Measurements from ENCODE around the gene MANSC4. TPM values are rescaled to one million over a fixed set of nuclear protein-coding genes. Genes with fewer than 3 reads are reported as not detected.

Gene MANSC4
- total RNA-seq, 1 experiment from 2014 or later = not detected

GRCh38 chr12:27808841-27809240, 28.8 kb upstream of the MANSC4 start:
- DNase-seq = no peak
- no peak overlapping the region for H3K4me3 ChIP-seq
- H3K27me3 ChIP-seq = no peaks in the 10 kb centered on the region
- no peaks in the 10 kb centered on the region for H3K9me3 ChIP-seq (replicated peaks)
- no peaks in the 10 kb centered on the region for H3K4me1 ChIP-seq
- H3K27ac ChIP-seq = no peak overlapping the region
- no peaks in the 10 kb centered on the region for H3K36me3 ChIP-seq

GRCh38 chr12:27807063-27807703, 27.1 kb upstream of the MANSC4 start:
- Histone ChIP-seq H3K27ac (no peak overlapping the region), H3K36me3 (no peaks in the 10 kb centered on the region), H3K4me1 (no peaks in the 10 kb centered on the region), H3K9me3 (replicated peaks) (no peaks in the 10 kb centered on the region), H3K27me3 (no peaks in the 10 kb centered on the region), H3K4me3 (no peak overlapping the region)
- no peak for DNase-seq

- DNase-seq = no peak
- no peaks in the 10 kb centered on the region for H3K27me3 ChIP-seq
- no peaks in the 10 kb centered on the region for H3K9me3 ChIP-seq (replicated peaks)
- no peak overlapping the region for H3K27ac ChIP-seq
- no peaks in the 10 kb centered on the region for H3K36me3 ChIP-seq
- H3K4me1 ChIP-seq = no peaks in the 10 kb centered on the region
- no peak overlapping the region for H3K4me3 ChIP-seq
Observed at GRCh38 chr12:27806259-27806658, 26.2 kb upstream of the MANSC4 start.

- Histone ChIP-seq H3K36me3 (no peaks in the 10 kb centered on the region), H3K27ac (no peak overlapping the region), H3K9me3 (replicated peaks) (no peaks in the 10 kb centered on the region), H3K4me3 (no peak overlapping the region), H3K4me1 (no peaks in the 10 kb centered on the region), H3K27me3 (no peaks in the 10 kb centered on the region)
- DNase-seq = no peak
Observed at GRCh38 chr12:27805238-27805637, 25.2 kb upstream of the MANSC4 start.

- Histone ChIP-seq H3K27me3 (no peaks in the 10 kb centered on the region), H3K4me1 (no peaks in the 10 kb centered on the region), H3K4me3 (no peak overlapping the region), H3K27ac (no peak overlapping the region), H3K9me3 (replicated peaks) (no peaks in the 10 kb centered on the region), H3K36me3 (peaks cover 20% of the 10 kb centered on the region)
- no peak for DNase-seq
Observed at GRCh38 chr12:27802936-27803335, 22.9 kb upstream of the MANSC4 start.

- Histone ChIP-seq H3K9me3 (replicated peaks) (no peaks in the 10 kb centered on the region), H3K27ac (no peak overlapping the region), H3K4me1 (no peaks in the 10 kb centered on the region), H3K36me3 (peaks cover 23% of the 10 kb centered on the region), H3K27me3 (no peaks in the 10 kb centered on the region), H3K4me3 (no peak overlapping the region)
- no peak for DNase-seq
Observed at GRCh38 chr12:27802511-27802910, 22.5 kb upstream of the MANSC4 start.

- H3K36me3 ChIP-seq = peaks cover 30% of the 10 kb centered on the region
- no peaks in the 10 kb centered on the region for H3K9me3 ChIP-seq (replicated peaks)
- no peaks in the 10 kb centered on the region for H3K27me3 ChIP-seq
- H3K4me1 ChIP-seq = no peaks in the 10 kb centered on the region
- H3K27ac ChIP-seq = no peak overlapping the region
- no peak for DNase-seq
- no peak overlapping the region for H3K4me3 ChIP-seq
Observed at GRCh38 chr12:27801630-27802029, 21.6 kb upstream of the MANSC4 start.

GRCh38 chr12:27800819-27801218, 20.8 kb upstream of the MANSC4 start:
- Histone ChIP-seq H3K4me3 (no peak overlapping the region), H3K4me1 (no peaks in the 10 kb centered on the region), H3K36me3 (peaks cover 36% of the 10 kb centered on the region), H3K9me3 (replicated peaks) (no peaks in the 10 kb centered on the region), H3K27ac (no peak overlapping the region), H3K27me3 (no peaks in the 10 kb centered on the region)
- no peak for DNase-seq

GRCh38 chr12:27797301-27798025, 17.4 kb upstream of the MANSC4 start:
- no peaks in the 10 kb centered on the region for H3K9me3 ChIP-seq (replicated peaks)
- H3K4me1 ChIP-seq = no peaks in the 10 kb centered on the region
- no peak overlapping the region for H3K27ac ChIP-seq
- peaks cover 66% of the 10 kb centered on the region for H3K36me3 ChIP-seq
- no peak overlapping the region for H3K4me3 ChIP-seq
- H3K27me3 ChIP-seq = no peaks in the 10 kb centered on the region
- no peak for DNase-seq

GRCh38 chr12:27796128-27796527, 16.1 kb upstream of the MANSC4 start:
- no peaks in the 10 kb centered on the region for H3K4me1 ChIP-seq
- no peaks in the 10 kb centered on the region for H3K9me3 ChIP-seq (replicated peaks)
- no peak overlapping the region for H3K27ac ChIP-seq
- DNase-seq = no peak
- H3K27me3 ChIP-seq = no peaks in the 10 kb centered on the region
- H3K36me3 ChIP-seq = peaks cover 75% of the 10 kb centered on the region
- H3K4me3 ChIP-seq = no peak overlapping the region

- no peak for DNase-seq
- Histone ChIP-seq H3K36me3 (peaks cover 76% of the 10 kb centered on the region), H3K27me3 (no peaks in the 10 kb centered on the region), H3K4me3 (no peak overlapping the region), H3K9me3 (replicated peaks) (no peaks in the 10 kb centered on the region), H3K27ac (no peak overlapping the region), H3K4me1 (no peaks in the 10 kb centered on the region)
Observed at GRCh38 chr12:27794818-27795584, 15.0 kb upstream of the MANSC4 start.

- no peak for DNase-seq
- no peak overlapping the region for H3K27ac ChIP-seq
- no peak overlapping the region for H3K4me3 ChIP-seq
- H3K4me1 ChIP-seq = no peaks in the 10 kb centered on the region
- H3K9me3 ChIP-seq (replicated peaks) = no peaks in the 10 kb centered on the region; the same call in 1 of the 2 replicates
- H3K36me3 ChIP-seq = peaks cover 52% of the 10 kb centered on the region
- H3K27me3 ChIP-seq = no peaks in the 10 kb centered on the region
Observed at GRCh38 chr12:27790179-27790578, 10.1 kb upstream of the MANSC4 start.

- DNase-seq = no peak
- Histone ChIP-seq H3K27ac (no peak overlapping the region), H3K9me3 (replicated peaks) (no peaks in the 10 kb centered on the region; the same call in 1 of the 2 replicates), H3K36me3 (peaks cover 35% of the 10 kb centered on the region), H3K27me3 (no peaks in the 10 kb centered on the region), H3K4me3 (no peak overlapping the region), H3K4me1 (no peaks in the 10 kb centered on the region)
Observed at GRCh38 chr12:27787559-27787958, 7.5 kb upstream of the MANSC4 start.

GRCh38 chr12:27785882-27786570, 6.0 kb upstream of the MANSC4 start:
- H3K4me1 ChIP-seq = no peaks in the 10 kb centered on the region
- DNase-seq = no peak

GRCh38 chr12:27782481-27782880, 2.4 kb upstream of the MANSC4 start:
- DNase-seq = no peak
- Histone ChIP-seq H3K36me3 (peaks cover 16% of the 10 kb centered on the region), H3K4me3 (no peak overlapping the region), H3K4me1 (no peaks in the 10 kb centered on the region), H3K27ac (no peak overlapping the region), H3K9me3 (replicated peaks) (no peaks in the 10 kb centered on the region; the same call in 1 of the 2 replicates), H3K27me3 (no peaks in the 10 kb centered on the region)

More at GRCh38 chr12:27785882-27786570, 6.0 kb upstream of the MANSC4 start:
- H3K27ac ChIP-seq = no peak overlapping the region
- H3K9me3 ChIP-seq (replicated peaks) = no peaks in the 10 kb centered on the region; the same call in 1 of the 2 replicates
- no peaks in the 10 kb centered on the region for H3K27me3 ChIP-seq
- no peak overlapping the region for H3K4me3 ChIP-seq
- H3K36me3 ChIP-seq = peaks cover 32% of the 10 kb centered on the region

Data from SJCRH30 (cell line).